OCI-LY7 (cell line): Measurements from ENCODE around the gene FOXD2. TPM values are rescaled to one million over a fixed set of nuclear protein-coding genes. Genes with fewer than 3 reads are reported as not detected.

Source experiments
- total RNA-seq, 2 experiments: library from RNA; depleted of rRNA in 1 of 2; stranded (reverse); fragments of >200 nt in 1 of 2; shearing (Covaris generic) in 1 of 2; gene quantifications; 2 replicates each; pipeline ENCODE4 v1.2.3, GENCODE V29; 2014 to 2022

The FOXD2 gene
- total RNA-seq, 2 experiments from 2014 or later: 0.49 to 0.76 TPM

Other genes starting within 250 kb of the FOXD2 start
- not detected in 2 replicates for gene PDZK1IP1, start 248.0 kb upstream of the FOXD2 start, total RNA-seq (2014; rRNA removed; shearing (Covaris generic))
- gene PDZK1IP1, start 248.0 kb upstream of the FOXD2 start, total RNA-seq (2022): not detected in 2 replicates
- not detected in 2 replicates for gene TAL1, start 205.8 kb upstream of the FOXD2 start, total RNA-seq (2014; rRNA removed; shearing (Covaris generic))
- gene TAL1, start 205.8 kb upstream of the FOXD2 start, total RNA-seq (2022): not detected in 2 replicates
- gene STIL, start 123.9 kb upstream of the FOXD2 start, total RNA-seq (2014; rRNA removed; shearing (Covaris generic)): 39.8 and 46.6 TPM in 2 replicates
- 54.0 and 60.0 TPM in 2 replicates for gene STIL, start 123.9 kb upstream of the FOXD2 start, total RNA-seq (2022)
- 54.2 and 59.2 TPM in 2 replicates for gene CMPK1, start 104.3 kb upstream of the FOXD2 start, total RNA-seq (2014; rRNA removed; shearing (Covaris generic))
- gene CMPK1, start 104.3 kb upstream of the FOXD2 start, total RNA-seq (2022): 85.8 and 87.5 TPM in 2 replicates
- gene FOXE3, start 21.8 kb upstream of the FOXD2 start, total RNA-seq (2014; rRNA removed; shearing (Covaris generic)): 0.15 TPM in 1 of 2 replicates, not detected in the other
- gene FOXE3, start 21.8 kb upstream of the FOXD2 start, total RNA-seq (2022): not detected in 2 replicates